GM12873 (cell line): Measurements from ENCODE around the gene SDCCAG8.

ENCODE experiments used
- TF ChIP-seq, protein P1 (sequence below): IDR thresholded peaks from 2 replicates; pipeline ENCODE4 v1.5.1; 2012; ENCODE audit warnings: low read depth, mild to moderate bottlenecking, moderate library complexity, low read length, control low read depth; ENCODE audit not compliant: insufficient read depth; ENCODE audit errors: missing control alignments

Gene SDCCAG8

DNA sequence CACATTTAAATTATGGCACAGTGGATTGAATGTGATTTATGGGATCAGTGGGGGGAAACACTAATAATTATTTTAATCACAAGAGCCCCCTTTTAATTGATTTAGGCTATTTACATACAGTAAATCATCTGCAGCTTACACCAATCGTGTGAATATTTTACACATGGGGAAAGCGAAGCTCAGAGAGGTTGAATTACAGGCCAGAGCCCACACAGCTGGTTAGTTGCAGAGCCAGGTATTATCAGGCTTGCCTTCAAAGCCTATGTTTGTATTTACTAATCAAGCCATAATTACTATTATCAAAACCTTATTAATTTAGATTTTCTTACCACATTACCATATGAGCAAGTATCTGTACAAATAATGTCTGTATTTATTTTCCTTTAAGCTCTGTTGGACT is 749 bp downstream of the SDCCAG8 start:
- TF ChIP-seq, protein P1, sequence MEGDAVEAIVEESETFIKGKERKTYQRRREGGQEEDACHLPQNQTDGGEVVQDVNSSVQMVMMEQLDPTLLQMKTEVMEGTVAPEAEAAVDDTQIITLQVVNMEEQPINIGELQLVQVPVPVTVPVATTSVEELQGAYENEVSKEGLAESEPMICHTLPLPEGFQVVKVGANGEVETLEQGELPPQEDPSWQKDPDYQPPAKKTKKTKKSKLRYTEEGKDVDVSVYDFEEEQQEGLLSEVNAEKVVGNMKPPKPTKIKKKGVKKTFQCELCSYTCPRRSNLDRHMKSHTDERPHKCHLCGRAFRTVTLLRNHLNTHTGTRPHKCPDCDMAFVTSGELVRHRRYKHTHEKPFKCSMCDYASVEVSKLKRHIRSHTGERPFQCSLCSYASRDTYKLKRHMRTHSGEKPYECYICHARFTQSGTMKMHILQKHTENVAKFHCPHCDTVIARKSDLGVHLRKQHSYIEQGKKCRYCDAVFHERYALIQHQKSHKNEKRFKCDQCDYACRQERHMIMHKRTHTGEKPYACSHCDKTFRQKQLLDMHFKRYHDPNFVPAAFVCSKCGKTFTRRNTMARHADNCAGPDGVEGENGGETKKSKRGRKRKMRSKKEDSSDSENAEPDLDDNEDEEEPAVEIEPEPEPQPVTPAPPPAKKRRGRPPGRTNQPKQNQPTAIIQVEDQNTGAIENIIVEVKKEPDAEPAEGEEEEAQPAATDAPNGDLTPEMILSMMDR = no peak

DNA sequence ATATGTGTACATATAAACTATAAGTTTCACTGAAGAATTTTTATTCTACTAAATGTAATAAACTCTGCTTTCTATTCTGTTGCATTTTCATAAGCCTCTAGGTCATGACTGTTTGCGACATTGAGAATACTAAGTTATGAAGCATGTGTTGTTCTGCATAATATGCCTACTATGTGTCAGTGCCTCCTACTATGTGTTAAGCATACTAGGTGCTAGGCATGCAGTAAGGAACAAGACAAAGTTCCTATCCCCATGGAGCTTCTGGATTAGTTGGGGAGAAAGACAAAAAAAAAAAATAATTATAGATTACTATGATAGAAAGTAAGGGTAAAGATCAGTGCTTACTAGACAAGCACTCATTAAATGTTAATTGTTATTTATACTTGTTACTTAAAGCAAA is 1.3 kb downstream of the SDCCAG8 start:
- TF ChIP-seq, protein P1 = no peak

DNA sequence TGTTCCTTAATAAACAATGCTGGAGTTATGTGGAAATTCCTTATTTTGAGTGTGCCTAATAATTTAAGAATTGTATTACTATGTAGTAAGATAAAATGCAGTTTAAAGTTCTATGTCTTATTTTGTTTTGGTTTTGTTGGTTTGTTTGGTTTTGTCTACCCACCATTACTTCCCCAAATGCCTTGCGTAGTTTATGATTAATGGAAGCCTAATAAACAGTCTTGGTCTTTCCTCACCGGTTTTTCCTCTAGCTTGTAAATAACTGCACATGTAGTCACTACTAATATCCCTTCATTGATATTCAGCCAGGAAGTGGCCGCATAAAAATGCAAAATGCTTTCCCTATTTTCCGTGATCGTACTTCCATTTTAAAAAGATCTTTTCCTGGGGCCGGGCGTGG is 2.9 kb downstream of the SDCCAG8 start:
- TF ChIP-seq, protein P1 = no peak

DNA sequence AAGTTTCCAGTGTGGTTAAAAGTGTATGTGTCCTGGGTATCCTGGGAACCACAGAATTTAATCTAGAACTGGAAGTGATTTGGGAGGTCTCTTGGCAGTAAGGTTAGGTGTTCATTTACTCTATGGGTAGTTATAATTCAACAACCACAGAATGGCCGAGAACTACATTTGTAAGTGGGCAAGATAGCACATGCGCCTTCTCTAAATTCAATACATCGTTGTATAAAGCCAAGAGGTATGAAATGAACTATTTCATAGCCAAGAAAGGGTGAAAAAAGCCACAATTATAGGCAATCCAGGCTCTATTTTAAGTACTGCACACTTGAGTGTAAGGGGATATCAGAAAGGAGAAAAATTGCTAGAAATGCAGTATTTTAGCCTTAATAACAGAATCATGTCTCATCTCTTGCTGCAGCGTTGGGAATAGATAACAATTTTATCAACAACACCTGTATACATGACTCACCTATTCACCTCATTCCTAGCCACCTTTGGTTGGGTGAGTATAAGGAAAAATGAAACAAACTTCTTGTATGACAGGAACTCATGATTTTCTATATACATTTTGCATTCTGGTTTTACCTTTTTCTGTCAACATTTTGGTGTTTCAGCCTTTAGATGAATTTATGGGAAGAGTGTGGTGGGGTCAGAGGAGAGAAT is 4.5 kb downstream of the SDCCAG8 start:
- TF ChIP-seq, protein P1 = no peak

DNA sequence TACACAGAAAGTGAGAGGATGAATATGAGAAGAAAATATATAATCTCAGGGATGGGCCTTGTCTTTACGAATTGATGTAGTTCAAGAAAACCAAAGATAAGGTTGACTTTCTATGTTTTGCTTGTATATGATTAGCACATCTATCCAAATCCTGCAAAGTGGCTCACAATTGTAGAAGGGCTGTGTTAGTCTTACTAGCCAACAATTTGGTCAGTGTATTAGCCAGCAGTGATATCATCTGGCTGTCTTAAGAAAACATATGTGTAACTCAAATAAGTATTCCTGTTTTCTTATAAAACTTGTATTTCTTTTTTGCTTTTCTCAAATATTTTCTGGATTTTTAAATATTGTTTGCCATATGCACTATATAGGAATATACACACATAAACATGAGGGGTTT is 5.5 kb downstream of the SDCCAG8 start:
- TF ChIP-seq, protein P1 = no peak

DNA sequence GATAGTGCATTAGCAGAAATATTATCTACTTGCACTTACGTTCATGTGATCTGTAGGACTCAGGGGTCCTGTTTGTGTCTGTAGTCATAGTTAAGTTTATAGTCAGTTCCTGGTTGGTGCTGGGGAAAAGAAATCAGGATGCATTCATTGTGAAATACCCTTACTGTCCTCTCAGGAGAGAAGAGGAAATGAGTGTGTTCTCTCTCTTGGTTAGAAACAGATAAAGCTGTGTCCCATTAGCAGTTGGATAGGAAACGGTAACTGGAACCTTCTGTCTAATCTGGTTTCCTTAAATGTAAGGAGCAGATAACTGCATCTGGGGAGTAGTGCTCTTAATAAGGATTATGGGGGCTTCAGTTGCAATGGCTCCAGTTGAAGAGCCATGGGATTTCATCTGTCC is 8.9 kb downstream of the SDCCAG8 start:
- TF ChIP-seq, protein P1 = no peak

DNA sequence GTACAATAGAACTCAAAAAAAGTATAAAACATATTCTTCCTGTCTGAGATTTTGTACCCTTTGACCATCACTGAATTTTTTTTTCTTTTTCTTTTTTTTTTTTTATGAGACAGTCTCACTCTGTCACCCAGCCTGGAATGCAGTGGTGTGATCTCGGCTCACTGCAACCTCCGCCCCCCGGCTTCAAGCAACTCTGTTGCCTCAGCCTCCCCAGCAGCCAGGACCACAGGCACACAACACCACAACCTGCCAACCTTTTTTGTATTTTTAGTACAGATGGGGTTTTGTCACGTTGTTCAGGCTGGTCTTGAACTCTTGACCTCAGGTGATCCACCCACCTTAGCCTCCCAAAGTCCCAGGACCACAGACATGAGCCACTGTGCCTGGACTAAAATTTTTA is 10.4 kb downstream of the SDCCAG8 start:
- TF ChIP-seq, protein P1 = no peak
